Type B pancreatic cell (in vitro differentiated cells): ENCODE data around the gene NAMPT. TPM values are rescaled to one million over a fixed set of nuclear protein-coding genes. Genes with fewer than 3 reads are reported as not detected.

Experiments
- DNase-seq: peaks from one replicate; pipeline ENCODE4 v3.0.0; 2021; ENCODE audit warnings: mixed read lengths; ENCODE audit not compliant: unreplicated experiment; ENCODE audit errors: extremely low spot score
- H3K27ac Mint-ChIP-seq: 2 replicates; pipeline ENCODE4 v1.8.0; 2021; ENCODE audit warnings: mild to moderate bottlenecking, mixed read lengths
- H3K27me3 Mint-ChIP-seq: 2 replicates; pipeline ENCODE4 v1.8.0; 2021; ENCODE audit warnings: mixed read lengths
- H3K36me3 Mint-ChIP-seq: 2 replicates; pipeline ENCODE4 v1.8.0; 2021; ENCODE audit warnings: mixed read lengths
- H3K4me1 Mint-ChIP-seq: one replicate; pipeline ENCODE4 v1.8.0; 2021; ENCODE audit warnings: mixed read lengths; ENCODE audit not compliant: unreplicated experiment
- H3K4me3 Mint-ChIP-seq: 2 replicates; pipeline ENCODE4 v1.8.0; 2021; ENCODE audit warnings: mild to moderate bottlenecking, mixed read lengths
- H3K9me3 Mint-ChIP-seq: 2 replicates; pipeline ENCODE4 v1.8.0; 2021; ENCODE audit warnings: mixed read lengths
- CTCF ChIP-seq: fragments of 200-600 bp; sonication (generic); conservative IDR thresholded peaks from 2 replicates; pipeline ENCODE4 v1.5.0; 2021; ENCODE audit warnings: antibody characterized with exemption, mild to moderate bottlenecking
- total RNA-seq: library from RNA; stranded (reverse); gene quantifications from 2 replicates; pipeline ENCODE4 v1.2.1, GENCODE V29; 2021; ENCODE audit warnings: low replicate concordance

The NAMPT gene
- total RNA-seq, 1 donor from 2014 or later = 60.0 TPM

- H3K27ac Mint-ChIP-seq = no peak overlapping the region
- no peaks in the 10 kb centered on the region for H3K4me1 Mint-ChIP-seq
- DNase-seq = no peak
- no peak for TF ChIP-seq CTCF
- H3K9me3 Mint-ChIP-seq = no peaks in the 10 kb centered on the region
- H3K27me3 Mint-ChIP-seq = no peaks in the 10 kb centered on the region
- peaks cover 40% of the 10 kb centered on the region for H3K36me3 Mint-ChIP-seq
- no peak overlapping the region for H3K4me3 Mint-ChIP-seq
Observed at GRCh38 chr7:106256144-106256543, 28.6 kb downstream of the NAMPT start.

GRCh38 chr7:106255246-106255645, 29.5 kb downstream of the NAMPT start:
- Mint-ChIP-seq H3K36me3 (peaks cover 39% of the 10 kb centered on the region), H3K27ac (no peak overlapping the region), H3K9me3 (no peaks in the 10 kb centered on the region), H3K27me3 (no peaks in the 10 kb centered on the region), H3K4me3 (no peak overlapping the region), H3K4me1 (no peaks in the 10 kb centered on the region)
- no peak for DNase-seq
- TF ChIP-seq CTCF = no peak

- no peaks in the 10 kb centered on the region for H3K4me1 Mint-ChIP-seq
- no peaks in the 10 kb centered on the region for H3K9me3 Mint-ChIP-seq
- H3K36me3 Mint-ChIP-seq = peaks cover 37% of the 10 kb centered on the region
Observed at GRCh38 chr7:106254525-106255116, 30.2 kb downstream of the NAMPT start.

GRCh38 chr7:106252568-106252967, 32.2 kb downstream of the NAMPT start:
- no peak overlapping the region for H3K27ac Mint-ChIP-seq
- peaks cover 33% of the 10 kb centered on the region for H3K36me3 Mint-ChIP-seq
- TF ChIP-seq CTCF = no peak
- no peak for DNase-seq
- H3K4me1 Mint-ChIP-seq = no peaks in the 10 kb centered on the region
- no peak overlapping the region for H3K4me3 Mint-ChIP-seq
- H3K9me3 Mint-ChIP-seq = peaks cover under 1% of the 10 kb centered on the region
- no peaks in the 10 kb centered on the region for H3K27me3 Mint-ChIP-seq

More at GRCh38 chr7:106254525-106255116, 30.2 kb downstream of the NAMPT start:
- Mint-ChIP-seq H3K27ac (no peak overlapping the region), H3K4me3 (no peak overlapping the region), H3K27me3 (no peaks in the 10 kb centered on the region)
- no peak for TF ChIP-seq CTCF
- DNase-seq = no peak

- H3K36me3 Mint-ChIP-seq = peaks cover 39% of the 10 kb centered on the region
- H3K4me1 Mint-ChIP-seq = no peaks in the 10 kb centered on the region
- H3K9me3 Mint-ChIP-seq = peaks cover 8% of the 10 kb centered on the region
- no peak for TF ChIP-seq CTCF
- no peaks in the 10 kb centered on the region for H3K27me3 Mint-ChIP-seq
- no peak for DNase-seq
- H3K4me3 Mint-ChIP-seq = no peak overlapping the region
- no peak overlapping the region for H3K27ac Mint-ChIP-seq
Observed at GRCh38 chr7:106249488-106249887, 35.3 kb downstream of the NAMPT start.

- H3K27me3 Mint-ChIP-seq = no peaks in the 10 kb centered on the region
- no peak overlapping the region for H3K27ac Mint-ChIP-seq
- no peak for DNase-seq
- peaks cover 15% of the 10 kb centered on the region for H3K9me3 Mint-ChIP-seq
- peaks cover 40% of the 10 kb centered on the region for H3K36me3 Mint-ChIP-seq
- TF ChIP-seq CTCF = no peak
- H3K4me3 Mint-ChIP-seq = no peak overlapping the region
- H3K4me1 Mint-ChIP-seq = no peaks in the 10 kb centered on the region
Observed at GRCh38 chr7:106248600-106248999, 36.2 kb downstream of the NAMPT start.
